Measurements from ENCODE around the gene DNM3. TPM values are rescaled to one million over a fixed set of nuclear protein-coding genes. Genes with fewer than 3 reads are reported as not detected.

Gene DNM3
- total and polyA plus RNA-seq, 2 experiments from 2014 or later = 5.2 to 12.2 TPM

- TF ChIP-seq ZNF462 (CRISPR knock-in tag; IDR thresholded peaks at IDR 0.05) (no peak), ZNF114 (CRISPR knock-in tag; IDR thresholded peaks at IDR 0.05) (no peak), CREB1 (CRISPR knock-in tag; IDR thresholded peaks at IDR 0.05; ENCODE audit: low read depth) (no peak), NANOG (IDR thresholded peaks at IDR 0.05; ENCODE audit: borderline replicate concordance) (no peak), EZH2phosphoT487 (IDR thresholded peaks at IDR 0.05; ENCODE audit: unreplicated experiment) (no peak), ZNF331 (CRISPR knock-in tag; IDR thresholded peaks at IDR 0.05; ENCODE audit: low read depth) (no peak), JUNB (IDR thresholded peaks at IDR 0.05; ENCODE audit: unreplicated experiment) (no peak)
- Mint-ChIP-seq H3K4me1 (peaks cover 12% of the 10 kb centered on the region), H3K9me3 (peaks cover 14% of the 10 kb centered on the region), H3K27me3 (ENCODE audit: insufficient read depth, low read depth, poor library complexity) (no peaks in the 10 kb centered on the region), H3K4me3 (no peak overlapping the region), H3K36me3 (ENCODE audit: low read depth) (peaks cover 17% of the 10 kb centered on the region), H3K27ac (no peak overlapping the region)
- ATAC-seq (no peak), DNase-seq (ENCODE audit: low spot score) (no peak)
- Histone ChIP-seq H3F3A (replicated peaks; ENCODE audit: low read depth) (no peaks in the 10 kb centered on the region), H2AFZ (no peak overlapping the region), H4K20me1 (replicated peaks; ENCODE audit: insufficient read depth) (no peaks in the 10 kb centered on the region), H3K27me3 (ENCODE audit: insufficient read depth) (no peaks in the 10 kb centered on the region), H3K9me2 (ENCODE audit: insufficient read depth) (no peaks in the 10 kb centered on the region), H3K27ac (ENCODE audit: low read depth) (no peak overlapping the region), H3K4me3 (no peak overlapping the region), H3K79me2 (replicated peaks; ENCODE audit: insufficient read depth) (no peaks in the 10 kb centered on the region), H3K4me2 (no peak overlapping the region), H3K4me1 (ENCODE audit: insufficient read depth) (no peaks in the 10 kb centered on the region), H3K36me3 (ENCODE audit: insufficient read depth) (no peaks in the 10 kb centered on the region)
Observed at GRCh38 chr1:172350856-172351255, 509.6 kb downstream of the DNM3 start.

DNA sequence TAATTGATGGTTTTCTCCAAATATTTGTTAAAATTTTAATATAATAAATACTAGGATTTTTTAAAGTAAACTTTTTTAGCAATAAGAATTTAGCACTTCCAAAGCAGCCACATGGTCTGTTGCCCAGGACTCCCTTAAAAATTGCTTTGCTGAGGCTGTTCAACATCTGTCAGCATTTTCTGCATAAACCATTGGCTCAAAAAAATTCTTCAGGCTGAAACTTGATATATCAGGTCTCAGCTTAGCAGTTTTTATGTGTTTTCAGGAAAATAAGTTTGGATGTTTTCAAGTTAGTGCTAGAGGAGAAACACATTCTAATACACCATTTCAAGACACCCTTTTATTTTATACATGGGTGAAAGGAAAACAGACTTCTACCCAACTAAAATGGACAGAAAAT is 510.0 kb downstream of the DNM3 start:
- H3K9me2 ChIP-seq (ENCODE audit: insufficient read depth) = no peaks in the 10 kb centered on the region
- H3K4me1 Mint-ChIP-seq = peaks cover 12% of the 10 kb centered on the region
- H3K27me3 Mint-ChIP-seq (ENCODE audit: insufficient read depth, low read depth, poor library complexity) = no peaks in the 10 kb centered on the region
- no peak for ATAC-seq
- no peak overlapping the region for H3K4me3 ChIP-seq
- no peak for DNase-seq (ENCODE audit: low spot score)
- H3K27me3 ChIP-seq (ENCODE audit: insufficient read depth) = no peaks in the 10 kb centered on the region
- no peak overlapping the region for H3K27ac Mint-ChIP-seq
- no peaks in the 10 kb centered on the region for H3F3A ChIP-seq (replicated peaks; ENCODE audit: low read depth)
- H3K27ac ChIP-seq (ENCODE audit: low read depth) = no peak overlapping the region
- H3K79me2 ChIP-seq (replicated peaks; ENCODE audit: insufficient read depth) = no peaks in the 10 kb centered on the region
- H3K36me3 ChIP-seq (ENCODE audit: insufficient read depth) = no peaks in the 10 kb centered on the region
- no peaks in the 10 kb centered on the region for H3K4me1 ChIP-seq (ENCODE audit: insufficient read depth)
- H3K9me3 Mint-ChIP-seq = peaks cover 10% of the 10 kb centered on the region
- no peak overlapping the region for H2AFZ ChIP-seq
- no peak overlapping the region for H3K4me2 ChIP-seq
- H3K4me3 Mint-ChIP-seq = no peak overlapping the region
- peaks cover 13% of the 10 kb centered on the region for H3K36me3 Mint-ChIP-seq (ENCODE audit: low read depth)
- H4K20me1 ChIP-seq (replicated peaks; ENCODE audit: insufficient read depth) = no peaks in the 10 kb centered on the region
- TF ChIP-seq REST (IDR thresholded peaks at IDR 0.05; ENCODE audit: unreplicated experiment) (no peak), JUNB (IDR thresholded peaks at IDR 0.05; ENCODE audit: unreplicated experiment) (no peak), ZNF114 (CRISPR knock-in tag; IDR thresholded peaks at IDR 0.05) (no peak), EZH2phosphoT487 (IDR thresholded peaks at IDR 0.05; ENCODE audit: unreplicated experiment) (no peak)
